HepG2 (cell line): Measurements from ENCODE around the gene TEX14.

Source experiments
- CTCF ChIP-seq: sonication (generic); formaldehyde crosslinking; IDR thresholded peaks from 2 replicates; pipeline ENCODE4 v1.5.0; 2020; ENCODE audit warnings: mild to moderate bottlenecking, missing genetic modification reagents, moderate library complexity
- GTF2F1 ChIP-seq: fragments of 150-350 bp; IDR thresholded peaks from 2 replicates; pipeline ENCODE4 v1.6.1; 2014; ENCODE audit warnings: low read length
- JUN ChIP-seq: sonication (generic); formaldehyde crosslinking; IDR thresholded peaks from 2 replicates; pipeline ENCODE4 v1.4.0; 2020; ENCODE audit warnings: mild to moderate bottlenecking, missing genetic modification reagents
- NFE2L1 ChIP-seq: sonication (generic); formaldehyde crosslinking; IDR thresholded peaks from 2 replicates; pipeline ENCODE4 v1.4.0; 2020; ENCODE audit warnings: missing genetic modification reagents, mild to moderate bottlenecking, borderline replicate concordance
- NR2F2 ChIP-seq: IDR thresholded peaks from 2 replicates; pipeline ENCODE4 v1.6.1; 2012; ENCODE audit warnings: low read depth, inconsistent platforms, borderline replicate concordance
- RELA ChIP-seq: sonication (generic); formaldehyde crosslinking; IDR thresholded peaks from 2 replicates; pipeline ENCODE4 v1.4.0; 2020; ENCODE audit warnings: missing genetic modification reagents
- TBX2 ChIP-seq: sonication (generic); formaldehyde crosslinking; IDR thresholded peaks from 2 replicates; pipeline ENCODE4 v1.5.0; 2020; ENCODE audit warnings: missing genetic modification reagents, mild to moderate bottlenecking, borderline replicate concordance
- YY1 ChIP-seq: IDR thresholded peaks from 2 replicates; pipeline ENCODE4 v1.6.1; 2011; ENCODE audit warnings: low read length, low read depth, moderate library complexity, mild to moderate bottlenecking; ENCODE audit not compliant: insufficient read depth, insufficient replicate concordance
- ZNF503 ChIP-seq: sonication (generic); formaldehyde crosslinking; IDR thresholded peaks from 2 replicates; pipeline ENCODE4 v1.4.0; 2020; ENCODE audit warnings: missing genetic modification reagents
- ZNF704 ChIP-seq: sonication (generic); formaldehyde crosslinking; IDR thresholded peaks from 2 replicates; pipeline ENCODE4 v1.8.1; 2023; ENCODE audit warnings: mild to moderate bottlenecking, inconsistent platforms, moderate library complexity, missing genetic modification reagents, borderline replicate concordance

GRCh38 chr17:58660621-58661020, 31.2 kb downstream of the TEX14 start:
- TF ChIP-seq NR2F2 (no peak), JUN (CRISPR knock-in tag) (no peak), TBX2 (CRISPR knock-in tag) (no peak), NFE2L1 (CRISPR knock-in tag) (no peak), YY1 (no peak), ZNF704 (no peak), GTF2F1 (no peak), ZNF503 (CRISPR knock-in tag) (no peak), RELA (no peak), CTCF (CRISPR knock-in tag) (no peak)
